Activated T-cell treated with anti-CD3 and anti-CD28 coated beads for 4 hours (primary cell): ENCODE results near the gene ANXA3.
"Not testable (repeated sequence)": the region's sequence is repeated elsewhere in the genome, so short reads cannot be mapped to it uniquely, and the experiment has no call there.

Experiments
- DNase-seq: peaks from one replicate; pipeline ENCODE4 v3.0.0-alpha.2; 2020

The ANXA3 gene, protein sequence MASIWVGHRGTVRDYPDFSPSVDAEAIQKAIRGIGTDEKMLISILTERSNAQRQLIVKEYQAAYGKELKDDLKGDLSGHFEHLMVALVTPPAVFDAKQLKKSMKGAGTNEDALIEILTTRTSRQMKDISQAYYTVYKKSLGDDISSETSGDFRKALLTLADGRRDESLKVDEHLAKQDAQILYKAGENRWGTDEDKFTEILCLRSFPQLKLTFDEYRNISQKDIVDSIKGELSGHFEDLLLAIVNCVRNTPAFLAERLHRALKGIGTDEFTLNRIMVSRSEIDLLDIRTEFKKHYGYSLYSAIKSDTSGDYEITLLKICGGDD

GRCh38 chr4:78551420-78552351 is at the start of gene ANXA3:
Gene ANXA3 (plus strand): TSS chr4:78551770. CDS start chr4:78554474, 2,704 bp downstream.
- no peak for DNase-seq

- not testable (repeated sequence) for DNase-seq
Observed at GRCh38 chr4:78506260-78506659, 45.3 kb upstream of the ANXA3 start.

GRCh38 chr4:78509043-78509442 is 42.5 kb upstream of the ANXA3 start:
- no peak for DNase-seq

- DNase-seq = no peak
Observed at GRCh38 chr4:78510108-78510507, 41.5 kb upstream of the ANXA3 start.

- DNase-seq = no peak
Observed at GRCh38 chr4:78510681-78511080, 40.9 kb upstream of the ANXA3 start.

DNA sequence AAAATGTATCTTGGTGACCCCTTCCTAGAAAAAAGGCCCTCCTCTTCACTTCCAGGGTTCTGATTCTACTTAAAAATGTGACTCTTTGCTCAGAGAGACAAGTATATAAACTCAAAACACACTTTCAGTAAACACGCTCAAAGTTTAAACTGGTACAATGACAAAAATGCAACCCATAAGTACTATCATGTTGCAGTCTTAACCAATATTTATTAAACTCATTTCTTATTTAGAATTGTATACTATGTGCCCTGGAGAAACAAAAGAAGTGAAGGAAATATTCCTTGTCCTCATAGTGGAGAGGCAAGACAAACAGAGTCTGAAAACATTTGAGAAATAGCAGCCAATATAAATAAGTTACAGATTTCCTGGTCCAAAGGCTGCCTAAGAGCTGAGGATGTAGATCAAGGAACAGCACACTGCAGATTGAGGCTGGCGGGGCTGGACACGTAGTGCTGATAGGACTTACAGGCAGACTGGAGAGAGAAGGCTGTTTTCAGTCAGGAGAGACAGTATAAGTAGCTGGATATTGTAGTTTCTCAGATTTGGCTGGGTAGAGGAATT is 39.1 kb upstream of the ANXA3 start:
- DNase-seq = no peak

GRCh38 chr4:78513411-78513975 is 38.1 kb upstream of the ANXA3 start:
- DNase-seq = no peak

GRCh38 chr4:78517050-78517652 is 34.4 kb upstream of the ANXA3 start:
- DNase-seq = no peak

DNA sequence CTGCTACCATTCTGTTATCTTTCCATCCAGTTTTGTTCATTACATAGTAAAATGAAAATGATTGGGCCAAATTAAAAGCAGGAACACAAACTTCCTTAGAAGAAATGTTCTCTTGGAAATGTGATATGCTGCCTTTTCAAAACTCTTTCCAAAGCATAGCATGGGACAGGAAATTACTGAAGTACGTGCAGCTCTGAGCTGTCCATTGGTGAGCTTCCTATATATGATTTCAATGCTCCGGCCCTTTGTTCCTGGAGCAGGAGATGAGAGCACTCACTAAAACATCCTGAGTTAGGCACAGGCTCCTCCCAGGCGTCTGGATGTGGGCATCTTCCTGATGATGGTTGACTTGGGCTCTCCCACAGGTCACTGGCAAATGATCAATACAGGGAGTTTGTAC is 33.0 kb upstream of the ANXA3 start:
- no peak for DNase-seq

- DNase-seq = no peak
Observed at GRCh38 chr4:78519962-78520361, 31.6 kb upstream of the ANXA3 start.

- DNase-seq = no peak
Observed at GRCh38 chr4:78520808-78521226, 30.8 kb upstream of the ANXA3 start.

DNA sequence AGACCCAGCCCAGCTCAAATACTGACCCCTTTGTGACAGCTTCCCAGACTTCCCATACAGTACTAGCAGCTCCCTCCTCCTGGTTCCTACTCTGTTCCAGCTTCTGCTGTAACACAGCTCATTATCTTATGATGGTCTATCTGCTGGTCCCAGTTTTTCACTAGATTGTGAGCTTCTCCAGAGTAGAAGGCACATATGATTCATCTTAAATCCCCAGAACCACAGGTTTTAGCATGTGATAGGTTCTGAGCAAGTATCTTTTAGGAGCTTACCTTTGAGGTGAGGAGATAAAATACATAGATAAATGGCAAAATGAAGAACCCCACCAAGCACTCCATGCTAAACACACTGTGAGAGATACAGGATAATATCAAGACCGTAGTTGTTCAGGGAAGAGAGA is 27.6 kb upstream of the ANXA3 start:
- DNase-seq = no peak

- DNase-seq = no peak
Observed at GRCh38 chr4:78525559-78525958, 26.0 kb upstream of the ANXA3 start.

- no peak for DNase-seq
Observed at GRCh38 chr4:78527103-78527502, 24.5 kb upstream of the ANXA3 start.

GRCh38 chr4:78527555-78527954 is 24.0 kb upstream of the ANXA3 start:
- no peak for DNase-seq

DNA sequence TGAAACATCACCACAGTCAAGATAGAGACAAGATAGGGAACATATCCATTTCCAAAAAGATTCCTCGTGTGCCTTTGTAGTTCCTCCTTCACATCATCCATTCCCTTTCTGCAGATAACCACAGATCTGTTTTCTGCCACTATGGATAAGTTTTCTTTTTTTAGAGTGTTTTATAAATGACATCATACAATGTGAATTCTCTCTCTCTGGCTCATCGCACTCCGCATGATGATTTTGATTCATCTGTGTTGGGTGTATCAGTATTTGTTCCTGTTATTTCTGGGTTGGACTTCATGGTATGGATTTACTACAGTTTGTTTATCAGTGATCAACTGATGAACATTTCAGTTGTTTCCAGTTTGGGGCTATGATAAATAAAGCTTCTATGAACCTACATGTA is 23.2 kb upstream of the ANXA3 start:
- no peak for DNase-seq

DNA sequence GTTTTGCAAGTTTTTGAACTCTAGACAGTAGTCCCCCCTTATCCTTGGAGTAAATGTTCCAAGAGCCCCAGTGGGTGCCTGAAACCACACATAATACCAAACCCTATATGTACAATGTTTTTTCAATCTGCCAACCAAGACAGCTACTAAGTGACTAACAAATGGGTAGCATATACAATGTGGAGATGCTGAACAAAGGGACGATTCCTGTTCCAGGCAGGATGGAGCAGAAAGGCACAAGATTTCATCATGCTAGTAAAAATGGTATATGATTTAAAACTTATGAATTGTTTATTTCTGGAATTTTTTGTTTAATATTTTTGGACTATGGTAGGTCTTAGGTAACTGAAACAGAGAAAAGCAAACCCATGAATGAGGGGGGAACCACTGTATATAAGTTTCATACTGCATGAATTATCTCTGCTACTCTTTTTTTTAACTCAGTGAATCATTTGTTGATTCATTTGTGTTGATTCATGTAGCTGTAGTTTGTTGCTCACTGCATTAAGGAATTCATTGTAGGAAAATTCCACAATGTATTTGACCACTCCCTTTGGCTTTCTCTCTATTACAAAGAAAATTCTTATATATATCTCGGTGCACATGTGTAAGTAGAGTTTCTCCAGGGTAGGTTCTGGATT is 21.9 kb upstream of the ANXA3 start:
- no peak for DNase-seq

DNA sequence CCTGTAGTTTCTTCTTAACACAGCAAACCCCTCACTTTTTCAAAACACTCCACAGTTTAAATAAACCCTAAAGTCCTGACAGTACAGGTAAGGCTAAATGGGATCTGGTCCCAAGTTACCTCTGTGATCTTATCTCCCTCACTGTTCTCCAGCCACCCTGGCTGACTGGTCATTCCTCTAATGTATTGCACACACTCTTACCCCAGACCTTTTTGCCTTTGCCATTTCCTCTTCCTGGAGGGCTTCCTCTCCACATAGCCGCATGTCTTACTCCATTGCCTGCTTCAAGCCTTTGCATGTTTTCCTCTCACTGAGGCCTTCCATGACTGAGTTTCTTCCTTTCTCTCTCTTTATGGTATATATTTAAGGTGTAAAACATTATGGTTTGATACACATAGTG is 19.5 kb upstream of the ANXA3 start:
- no peak for DNase-seq

DNA sequence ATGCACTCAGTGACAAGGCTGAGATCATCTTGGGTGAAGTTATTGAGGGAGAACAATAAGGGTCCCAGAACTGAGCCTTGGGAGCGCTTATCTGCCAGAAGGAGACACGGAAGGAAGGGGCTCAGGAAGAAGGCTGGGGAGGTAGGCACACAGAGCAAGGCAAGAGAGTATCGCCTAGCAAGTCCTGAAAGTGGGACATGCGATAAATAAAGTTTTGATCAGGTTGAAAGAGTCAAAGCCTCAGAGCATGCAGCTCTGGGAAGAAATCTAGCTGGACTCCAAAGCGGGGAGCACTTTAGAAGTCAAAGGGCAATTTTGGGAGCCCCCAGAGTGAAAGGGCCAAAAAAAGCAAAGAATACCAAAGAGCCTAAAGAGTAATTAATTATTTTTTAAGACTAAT is 17.7 kb upstream of the ANXA3 start:
- no peak for DNase-seq

DNA sequence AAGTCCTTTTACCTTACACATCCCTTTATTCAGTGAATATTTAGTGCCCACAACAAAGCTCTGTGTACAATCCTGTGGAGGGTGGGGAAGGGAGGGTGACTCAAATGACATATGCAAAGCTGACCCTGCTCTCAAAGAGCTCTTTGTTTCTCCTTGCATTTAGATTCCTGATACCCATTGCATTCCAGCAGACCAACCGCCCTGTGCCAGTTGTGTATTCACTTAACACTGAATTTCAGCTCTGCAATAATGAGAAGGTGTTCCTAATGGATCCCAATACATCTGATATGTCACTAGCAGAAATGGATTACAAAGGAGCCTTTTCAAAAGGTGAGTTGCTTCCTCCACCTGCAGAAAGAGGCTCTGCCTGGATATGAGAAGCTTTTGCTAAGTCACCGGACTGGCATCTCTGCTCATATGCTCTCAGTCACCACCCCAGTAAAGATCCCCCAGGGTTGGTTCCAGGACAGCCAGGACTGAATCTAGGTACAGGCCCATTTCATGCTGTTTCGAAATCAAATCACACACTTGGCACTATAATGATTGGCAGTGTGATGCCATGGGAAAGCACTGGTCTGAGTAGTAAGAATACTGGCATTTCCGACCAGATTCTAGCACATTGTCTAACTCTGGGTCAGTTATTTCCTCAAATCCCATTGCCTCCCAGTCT is 17.1 kb upstream of the ANXA3 start:
- no peak for DNase-seq

- DNase-seq = no peak
Observed at GRCh38 chr4:78542373-78542772, 9.2 kb upstream of the ANXA3 start.
